Colonic mucosa (tissue), 4 donors: Measurements from ENCODE around the gene PDE1A. TPM values are rescaled to one million over a fixed set of nuclear protein-coding genes. Genes with fewer than 3 reads are reported as not detected.

Source experiments
- DNase-seq: peaks from one replicate; pipeline ENCODE4 v3.0.0-alpha.2; 2020
- H3K27ac ChIP-seq: fragments of 200-600 bp; one replicate; pipeline ENCODE4 v1.8.0; 2021
- H3K27me3 ChIP-seq: fragments of 200-600 bp; one replicate; pipeline ENCODE4 v1.8.0; 2021
- H3K36me3 ChIP-seq: fragments of 200-600 bp; one replicate; pipeline ENCODE4 v1.8.0; 2021
- H3K4me1 ChIP-seq: fragments of 200-600 bp; one replicate; pipeline ENCODE4 v1.8.0; 2021; ENCODE audit warnings: mild to moderate bottlenecking
- H3K4me3 ChIP-seq: fragments of 200-600 bp; one replicate; pipeline ENCODE4 v1.8.0; 2021
- H3K9ac ChIP-seq, 2 donors: one replicate each; pipeline ENCODE4 v1.7.0; 2013; ENCODE audit warnings: control low read depth in 2 of 2, low read depth in 2 of 2, low read length in 2 of 2
- H3K9me3 ChIP-seq: fragments of 200-600 bp; one replicate; pipeline ENCODE4 v1.8.0; 2021
- intact Hi-C: fragments of 100-400 bp; cut with DNase I; formaldehyde crosslinking; loops from one replicate; pipeline ENCODE4 v1.14.1; 2022
- total RNA-seq, 2 donors: library from RNA; stranded (reverse); fragmentation: NEBNext Ultra II Directional in 1 of 2; extraction: Animal tissue kit (Norgen Biotek cat#: 25700) in 1 of 2; gene quantifications; one replicate each; pipeline ENCODE4 v1.2.1, GENCODE V29; 2021
- TF ChIP-seq, protein P1 (sequence below): fragments of 200-600 bp; IDR thresholded peaks from one replicate; pipeline ENCODE4 v1.8.0; 2022; ENCODE audit warnings: antibody characterized with exemption, mild to moderate bottlenecking
- donor health status: healthy.
- donor health status: DM: no; HTN: no; CAD: no.
- donor health status: DM: no; HTN: no; CAD: no.

The PDE1A gene
- total RNA-seq, 2 donors from 2014 or later: 1.7 to 3.9 TPM

DNA sequence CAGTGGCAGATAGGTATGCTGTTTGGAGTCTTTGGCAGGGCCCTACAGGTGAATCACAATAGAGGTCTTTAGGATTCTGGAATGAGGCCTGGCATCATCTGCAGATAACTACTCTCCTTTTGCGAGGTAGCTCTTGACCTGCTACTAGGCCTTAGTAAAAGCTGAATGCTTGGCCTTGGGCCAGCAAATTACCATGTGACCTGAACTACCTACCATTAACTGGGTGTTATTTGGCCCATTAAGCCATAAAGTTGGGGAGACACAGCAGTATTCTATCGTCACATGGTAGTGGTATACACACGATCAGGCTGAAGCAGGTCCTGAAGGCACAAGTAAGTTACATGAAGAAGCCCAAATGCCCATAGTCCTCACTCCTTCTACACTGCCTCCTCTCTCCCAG is 263.0 kb downstream of the PDE1A start:
- intact Hi-C loops: no loop called here
- H3K9ac ChIP-seq: no peak overlapping the region
- H3K27me3 ChIP-seq: no peaks in the 10 kb centered on the region
- TF ChIP-seq, protein P1, sequence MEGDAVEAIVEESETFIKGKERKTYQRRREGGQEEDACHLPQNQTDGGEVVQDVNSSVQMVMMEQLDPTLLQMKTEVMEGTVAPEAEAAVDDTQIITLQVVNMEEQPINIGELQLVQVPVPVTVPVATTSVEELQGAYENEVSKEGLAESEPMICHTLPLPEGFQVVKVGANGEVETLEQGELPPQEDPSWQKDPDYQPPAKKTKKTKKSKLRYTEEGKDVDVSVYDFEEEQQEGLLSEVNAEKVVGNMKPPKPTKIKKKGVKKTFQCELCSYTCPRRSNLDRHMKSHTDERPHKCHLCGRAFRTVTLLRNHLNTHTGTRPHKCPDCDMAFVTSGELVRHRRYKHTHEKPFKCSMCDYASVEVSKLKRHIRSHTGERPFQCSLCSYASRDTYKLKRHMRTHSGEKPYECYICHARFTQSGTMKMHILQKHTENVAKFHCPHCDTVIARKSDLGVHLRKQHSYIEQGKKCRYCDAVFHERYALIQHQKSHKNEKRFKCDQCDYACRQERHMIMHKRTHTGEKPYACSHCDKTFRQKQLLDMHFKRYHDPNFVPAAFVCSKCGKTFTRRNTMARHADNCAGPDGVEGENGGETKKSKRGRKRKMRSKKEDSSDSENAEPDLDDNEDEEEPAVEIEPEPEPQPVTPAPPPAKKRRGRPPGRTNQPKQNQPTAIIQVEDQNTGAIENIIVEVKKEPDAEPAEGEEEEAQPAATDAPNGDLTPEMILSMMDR: no peak
- DNase-seq: no peak
- H3K27ac ChIP-seq: no peak overlapping the region
- H3K9me3 ChIP-seq: no peaks in the 10 kb centered on the region
- H3K4me3 ChIP-seq: no peak overlapping the region
- no peaks in the 10 kb centered on the region for H3K4me1 ChIP-seq
- H3K36me3 ChIP-seq: no peaks in the 10 kb centered on the region

DNA sequence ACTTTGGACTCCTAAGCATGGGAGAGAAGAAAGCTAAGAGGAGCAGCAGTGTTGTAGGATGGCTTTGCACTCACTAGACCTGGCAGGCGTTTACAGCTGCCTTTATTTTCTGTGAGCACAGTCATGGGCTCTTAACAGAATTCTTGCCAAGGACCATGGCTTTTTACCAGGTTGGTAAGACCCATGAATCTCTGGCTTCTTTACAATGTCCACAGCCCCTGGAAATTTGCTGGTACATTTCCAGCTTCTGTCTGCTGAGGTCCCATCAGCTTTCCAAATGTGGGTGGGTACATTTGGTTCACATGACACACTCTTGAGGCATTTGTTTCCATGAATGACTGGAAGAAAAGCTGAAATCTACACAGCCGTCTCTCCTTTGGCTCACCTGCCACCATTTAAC is 278.5 kb downstream of the PDE1A start:
- Histone ChIP-seq H3K4me1 (no peaks in the 10 kb centered on the region), H3K27ac (no peak overlapping the region), H3K36me3 (no peaks in the 10 kb centered on the region), H3K27me3 (no peaks in the 10 kb centered on the region), H3K9me3 (no peaks in the 10 kb centered on the region), H3K9ac (no peak overlapping the region), H3K4me3 (no peak overlapping the region)
- intact Hi-C loops: no loop called here
- DNase-seq: no peak
- TF ChIP-seq, protein P1: no peak

DNA sequence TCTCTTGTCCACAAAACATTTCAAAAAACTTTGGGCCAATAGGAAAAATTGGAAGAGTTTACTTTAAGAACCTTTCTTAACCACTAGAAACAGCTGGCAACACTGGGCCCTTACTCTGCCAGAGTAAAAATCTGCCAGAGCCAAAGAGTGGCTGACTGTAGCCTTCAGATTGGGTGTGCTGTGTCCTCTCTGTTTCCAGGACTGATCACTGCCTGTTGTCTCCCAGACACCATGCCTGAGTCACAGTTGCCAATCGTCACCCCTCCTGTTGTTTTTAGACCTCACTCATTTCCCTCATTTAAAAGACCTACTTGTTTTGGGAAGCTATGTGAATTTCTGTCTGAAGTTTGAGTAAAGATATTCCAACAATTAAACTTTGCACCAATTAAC is 282.1 kb downstream of the PDE1A start:
- intact Hi-C loops: no loop called here
- TF ChIP-seq, protein P1: no peak
- Histone ChIP-seq H3K27ac (no peak overlapping the region), H3K36me3 (no peaks in the 10 kb centered on the region), H3K27me3 (no peaks in the 10 kb centered on the region), H3K4me1 (no peaks in the 10 kb centered on the region), H3K4me3 (no peak overlapping the region), H3K9ac (no peak overlapping the region), H3K9me3 (no peaks in the 10 kb centered on the region)
- DNase-seq: no peak

DNA sequence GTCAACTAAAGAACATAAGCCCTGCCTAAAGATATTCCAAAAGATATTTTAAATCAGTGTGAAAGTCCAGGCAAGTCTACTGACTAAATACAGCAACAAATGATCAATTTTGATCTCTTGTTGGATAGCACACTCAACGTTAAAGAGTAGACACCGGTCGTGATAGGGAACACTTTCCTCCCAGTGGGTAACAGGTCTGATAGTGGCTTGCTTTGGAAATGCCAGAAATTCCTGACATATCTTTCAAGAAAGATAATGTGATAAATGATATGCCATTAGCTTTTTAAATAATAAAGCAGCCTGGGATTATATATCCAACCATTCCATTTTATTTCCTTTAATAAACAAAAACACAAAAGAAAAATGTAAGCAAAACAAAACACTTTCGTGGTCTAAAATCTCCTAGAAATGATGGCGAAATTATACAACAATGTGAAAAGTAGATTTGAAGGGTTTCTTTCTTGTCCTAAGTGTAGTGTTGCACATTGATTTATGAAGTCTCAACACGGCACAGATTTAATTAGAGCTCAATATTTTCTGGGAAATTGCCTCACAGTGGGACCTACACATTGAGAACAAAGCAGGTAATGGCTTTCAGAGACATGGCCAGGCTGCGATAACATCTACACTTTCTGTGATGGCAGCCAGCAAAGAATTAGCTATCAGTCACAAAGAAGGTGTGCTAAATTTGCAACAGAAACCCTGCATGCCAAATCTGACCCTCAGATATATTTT is 282.6 kb downstream of the PDE1A start:
- H3K27ac ChIP-seq: no peak overlapping the region
- TF ChIP-seq, protein P1: no peak
- H3K36me3 ChIP-seq: no peaks in the 10 kb centered on the region
- H3K4me1 ChIP-seq: no peaks in the 10 kb centered on the region
- no peaks in the 10 kb centered on the region for H3K9me3 ChIP-seq
- intact Hi-C loops: no loop called here
- no peaks in the 10 kb centered on the region for H3K27me3 ChIP-seq
- DNase-seq: no peak
- H3K4me3 ChIP-seq: no peak overlapping the region
- H3K9ac ChIP-seq: no peak overlapping the region

DNA sequence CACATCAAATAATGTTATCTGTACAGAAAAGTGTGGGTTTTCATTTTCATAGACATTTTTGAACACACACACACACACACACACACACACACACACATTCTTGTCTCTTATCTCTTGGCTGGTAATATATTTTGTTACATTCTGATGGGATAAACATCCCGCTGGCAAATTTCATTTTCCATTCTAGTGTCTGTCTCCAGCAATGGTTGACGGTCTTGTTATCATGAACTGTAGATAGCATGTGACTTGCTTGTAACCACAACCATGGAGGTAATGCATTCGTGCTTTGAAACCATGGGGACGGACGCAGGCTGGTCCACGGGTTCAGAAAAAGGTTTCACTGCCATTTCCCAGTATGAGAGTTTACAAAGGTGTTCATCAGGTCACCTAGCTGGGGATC is 284.8 kb downstream of the PDE1A start:
- DNase-seq: no peak
- no peak overlapping the region for H3K27ac ChIP-seq
- intact Hi-C loops: no loop called here
- no peaks in the 10 kb centered on the region for H3K4me1 ChIP-seq
- H3K9me3 ChIP-seq: no peaks in the 10 kb centered on the region
- no peaks in the 10 kb centered on the region for H3K36me3 ChIP-seq
- TF ChIP-seq, protein P1: no peak
- H3K27me3 ChIP-seq: no peaks in the 10 kb centered on the region
- no peak overlapping the region for H3K9ac ChIP-seq
- no peak overlapping the region for H3K4me3 ChIP-seq
